Central memory CD8-positive, alpha-beta T cell (primary cell): ENCODE data around the gene HIVEP2.

Experiments
- ATAC-seq: fragments of 150-1000 bp; cut with Tn5 transposase; replicated peaks from 2 replicates; pipeline ENCODE4 v1.10.0; 2022; ENCODE audit warnings: mild to moderate bottlenecking, moderate FRiP score, moderate number of reproducible peaks; ENCODE audit not compliant: poor library complexity, severe bottlenecking; ENCODE audit errors: extremely low read depth
- DNase-seq, 2 donors: peaks; one replicate each; pipeline ENCODE4 v3.0.0; 2021; ENCODE audit warnings: low spot score in 2 of 2
- H3K27ac Mint-ChIP-seq: one replicate; pipeline ENCODE4 v1.8.0; 2022; ENCODE audit warnings: low read depth, mild to moderate bottlenecking, moderate library complexity, mixed read lengths
- H3K27me3 Mint-ChIP-seq: one replicate; pipeline ENCODE4 v1.8.0; 2022; ENCODE audit warnings: mixed read lengths
- H3K36me3 Mint-ChIP-seq: one replicate; pipeline ENCODE4 v1.8.0; 2022; ENCODE audit warnings: mild to moderate bottlenecking, moderate library complexity, mixed read lengths; ENCODE audit not compliant: insufficient read depth
- H3K4me1 Mint-ChIP-seq: one replicate; pipeline ENCODE4 v1.8.0; 2022; ENCODE audit warnings: mixed read lengths
- H3K4me3 Mint-ChIP-seq: one replicate; pipeline ENCODE4 v1.8.0; 2022; ENCODE audit warnings: mild to moderate bottlenecking, moderate library complexity, mixed read lengths
- H3K9me3 Mint-ChIP-seq: one replicate; pipeline ENCODE4 v1.8.0; 2022; ENCODE audit warnings: mixed read lengths

Gene HIVEP2

DNA sequence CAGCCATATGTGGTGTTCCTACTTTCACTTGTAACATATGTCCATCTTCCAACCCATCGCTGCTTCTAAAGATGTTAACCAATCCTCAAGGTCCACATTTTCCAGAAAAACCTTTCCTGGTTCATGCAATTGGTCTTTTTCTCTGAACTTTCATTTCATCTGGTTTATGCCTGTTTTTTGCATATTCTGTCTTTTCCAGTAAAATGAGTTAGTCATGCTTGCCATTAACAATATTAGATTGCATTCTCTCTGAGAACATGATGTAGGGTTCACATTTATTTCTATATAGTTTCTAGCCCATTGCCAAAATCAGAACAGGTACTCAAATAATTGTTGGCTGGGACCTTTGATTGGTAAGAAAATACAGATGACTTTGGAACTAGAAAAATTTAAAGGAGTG, 36.7 kb downstream of the HIVEP2 start:
- H3K27ac Mint-ChIP-seq, result peak overlapping the region; percentile 94
- ATAC-seq, result no peak
- peaks cover 65% of the 10 kb centered on the region for H3K4me1 Mint-ChIP-seq

GRCh38 chr6:142907544-142907943, 37.4 kb downstream of the HIVEP2 start:
- ATAC-seq, result peak; percentile 52
- H3K9me3 Mint-ChIP-seq, result no peaks in the 10 kb centered on the region

More for the DNA sequence above, 36.7 kb downstream of the HIVEP2 start:
- peak overlapping the region; percentile 82 for H3K4me3 Mint-ChIP-seq
- H3K9me3 Mint-ChIP-seq, result no peaks in the 10 kb centered on the region
- H3K36me3 Mint-ChIP-seq, result peaks cover 3% of the 10 kb centered on the region
- DNase-seq, result no peak
- no peaks in the 10 kb centered on the region for H3K27me3 Mint-ChIP-seq

DNA sequence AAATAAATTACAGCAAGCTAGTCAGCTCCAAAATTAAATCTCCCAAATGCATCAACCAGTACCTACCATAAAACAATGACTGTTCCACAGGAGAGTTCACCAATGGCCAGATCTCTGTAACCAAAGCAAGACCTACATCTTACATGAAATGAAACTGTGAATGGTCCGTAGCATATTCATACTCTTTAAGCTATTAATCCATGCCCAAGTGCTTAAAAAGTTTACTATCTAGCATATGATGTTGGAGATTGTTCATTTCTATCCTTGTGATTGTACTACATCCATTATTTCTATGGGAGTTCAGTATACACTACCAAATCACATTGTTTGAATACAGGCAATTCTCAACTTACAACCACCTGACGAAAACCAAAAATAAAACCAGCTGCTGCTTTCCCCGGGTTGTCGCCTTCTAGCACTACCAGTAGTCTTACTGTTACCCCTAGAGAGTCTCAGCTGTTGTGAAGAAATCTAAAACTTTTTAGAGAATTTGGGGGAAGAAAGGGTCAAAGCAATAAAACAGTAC, 38.0 kb downstream of the HIVEP2 start:
- Mint-ChIP-seq H3K4me3 (peak overlapping the region; percentile 82), H3K27ac (peak overlapping the region; percentile 94), H3K4me1 (peaks cover 65% of the 10 kb centered on the region), H3K36me3 (peaks cover 8% of the 10 kb centered on the region), H3K9me3 (no peaks in the 10 kb centered on the region), H3K27me3 (no peaks in the 10 kb centered on the region)
- ATAC-seq, result peak; percentile 45
- DNase-seq, result no peak

More at GRCh38 chr6:142907544-142907943, 37.4 kb downstream of the HIVEP2 start:
- peaks cover 65% of the 10 kb centered on the region for H3K4me1 Mint-ChIP-seq
- H3K27ac Mint-ChIP-seq, result peak overlapping the region; percentile 94
- peaks cover 5% of the 10 kb centered on the region for H3K36me3 Mint-ChIP-seq
- no peak for DNase-seq
- no peaks in the 10 kb centered on the region for H3K27me3 Mint-ChIP-seq
- H3K4me3 Mint-ChIP-seq, result peak overlapping the region; percentile 82

GRCh38 chr6:142903812-142904211, 41.2 kb downstream of the HIVEP2 start:
- Mint-ChIP-seq H3K27me3 (no peaks in the 10 kb centered on the region), H3K4me1 (peaks cover 55% of the 10 kb centered on the region), H3K9me3 (no peaks in the 10 kb centered on the region), H3K36me3 (peaks cover 11% of the 10 kb centered on the region), H3K27ac (peak overlapping the region; percentile 96), H3K4me3 (peak overlapping the region; percentile 62)
- no peak for DNase-seq
- no peak for ATAC-seq

GRCh38 chr6:142902636-142903053, 42.3 kb downstream of the HIVEP2 start:
- H3K27me3 Mint-ChIP-seq, result no peaks in the 10 kb centered on the region
- DNase-seq (peak; percentile 56 to 77), ATAC-seq (peak; percentile 85)
- H3K27ac Mint-ChIP-seq, result peak overlapping the region; percentile 96
- peaks cover 9% of the 10 kb centered on the region for H3K36me3 Mint-ChIP-seq
- H3K9me3 Mint-ChIP-seq, result no peaks in the 10 kb centered on the region
- H3K4me1 Mint-ChIP-seq, result peaks cover 46% of the 10 kb centered on the region
- H3K4me3 Mint-ChIP-seq, result peak overlapping the region; percentile 62

DNA sequence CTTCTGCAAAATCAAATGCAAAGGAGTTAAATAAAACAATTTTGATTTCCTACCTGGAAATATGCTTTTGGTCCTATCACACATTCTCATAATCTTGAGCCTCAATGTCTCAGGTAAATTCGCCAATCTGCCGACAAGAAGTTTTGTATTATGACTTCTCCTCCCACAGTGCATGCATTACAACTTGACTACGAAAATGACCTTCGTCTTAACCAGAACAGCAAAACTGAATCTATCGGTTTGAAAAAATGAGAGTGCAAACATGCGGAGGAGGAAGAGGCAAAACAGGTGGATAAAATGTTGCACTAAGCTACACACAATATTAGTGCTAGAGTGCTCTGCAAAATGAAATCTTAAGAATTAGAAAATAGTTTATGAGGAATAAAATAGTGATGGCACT, 43.4 kb downstream of the HIVEP2 start:
- H3K4me3 Mint-ChIP-seq, result peak overlapping the region; percentile 62
- DNase-seq, result no peak
- H3K4me1 Mint-ChIP-seq, result peaks cover 35% of the 10 kb centered on the region
- peak overlapping the region; percentile 96 for H3K27ac Mint-ChIP-seq
- no peaks in the 10 kb centered on the region for H3K27me3 Mint-ChIP-seq
- ATAC-seq, result no peak
- H3K36me3 Mint-ChIP-seq, result peaks cover 9% of the 10 kb centered on the region
- H3K9me3 Mint-ChIP-seq, result no peaks in the 10 kb centered on the region

GRCh38 chr6:142900227-142900971, 44.6 kb downstream of the HIVEP2 start:
- Mint-ChIP-seq H3K9me3 (no peaks in the 10 kb centered on the region), H3K36me3 (peaks cover 10% of the 10 kb centered on the region), H3K27ac (peak overlapping the region; percentile 96), H3K27me3 (no peaks in the 10 kb centered on the region), H3K4me1 (peaks cover 36% of the 10 kb centered on the region), H3K4me3 (no peak overlapping the region)
- DNase-seq (no peak), ATAC-seq (no peak)

GRCh38 chr6:142898927-142899895, 45.8 kb downstream of the HIVEP2 start:
- Mint-ChIP-seq H3K9me3 (no peaks in the 10 kb centered on the region), H3K27ac (no peak overlapping the region), H3K27me3 (no peaks in the 10 kb centered on the region), H3K36me3 (peaks cover 12% of the 10 kb centered on the region), H3K4me1 (peaks cover 37% of the 10 kb centered on the region), H3K4me3 (no peak overlapping the region)
- no peak for DNase-seq
- ATAC-seq, result no peak

DNA sequence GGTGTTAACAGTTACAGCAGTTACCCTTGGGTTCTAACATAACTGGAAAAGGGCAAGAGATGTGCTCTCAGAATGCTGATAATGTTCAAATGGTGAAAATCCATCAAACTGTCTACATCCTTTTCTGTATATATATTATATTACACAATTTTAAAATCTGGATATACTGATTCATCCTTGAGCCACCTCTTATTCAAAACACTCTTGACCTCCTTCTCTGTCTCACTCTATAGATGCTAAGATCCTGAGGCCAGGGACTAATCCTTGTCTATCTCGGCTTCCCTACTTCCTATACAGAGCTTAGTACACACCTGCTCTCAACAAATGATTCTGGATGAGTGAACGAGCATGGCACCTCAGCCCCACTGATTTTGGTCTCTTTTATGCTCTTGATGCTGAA, 47.3 kb downstream of the HIVEP2 start:
- Mint-ChIP-seq H3K27me3 (no peaks in the 10 kb centered on the region), H3K9me3 (no peaks in the 10 kb centered on the region), H3K4me3 (no peak overlapping the region), H3K4me1 (peaks cover 26% of the 10 kb centered on the region), H3K27ac (no peak overlapping the region), H3K36me3 (peaks cover 11% of the 10 kb centered on the region)
- ATAC-seq, result no peak
- DNase-seq, result no peak

DNA sequence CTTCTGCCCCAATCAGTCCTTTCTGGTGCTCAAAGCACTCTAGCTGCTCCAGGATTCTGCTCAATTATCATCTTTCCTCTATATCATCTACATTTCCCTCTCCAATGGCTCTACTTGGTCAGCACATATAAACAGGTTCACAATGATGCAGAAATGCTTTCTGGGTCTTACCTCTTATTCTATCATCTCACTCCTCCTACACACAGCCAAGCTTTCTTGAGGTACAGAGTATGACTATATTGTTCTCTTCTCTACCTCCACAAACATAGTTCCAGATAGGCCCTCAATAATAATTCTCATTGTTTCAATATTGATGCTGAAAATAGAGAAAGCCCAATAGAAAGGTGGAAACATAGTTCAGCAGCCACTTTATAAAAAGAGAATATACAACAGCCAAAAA, 48.2 kb downstream of the HIVEP2 start:
- Mint-ChIP-seq H3K27ac (no peak overlapping the region), H3K4me3 (no peak overlapping the region), H3K4me1 (peaks cover 26% of the 10 kb centered on the region), H3K36me3 (peaks cover 7% of the 10 kb centered on the region), H3K9me3 (no peaks in the 10 kb centered on the region), H3K27me3 (no peaks in the 10 kb centered on the region)
- ATAC-seq (no peak), DNase-seq (no peak)

DNA sequence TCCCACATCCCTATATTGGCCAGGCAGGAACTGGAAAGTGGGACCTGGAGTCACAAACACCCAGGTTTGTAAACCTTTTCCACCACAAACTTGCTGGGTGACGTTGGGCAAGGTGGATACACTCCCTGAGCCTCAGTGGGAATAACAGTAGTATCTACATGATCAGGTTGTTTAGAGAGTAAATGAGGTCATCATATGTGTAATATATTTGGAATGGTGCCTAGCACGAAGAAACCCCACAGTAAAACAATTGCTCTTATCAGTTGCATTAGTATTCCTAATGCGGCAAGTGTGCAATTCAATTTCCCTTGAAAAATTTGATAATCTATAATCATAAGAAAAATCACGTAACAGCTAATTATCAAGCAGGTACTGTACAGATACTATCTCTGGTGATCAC, 51.9 kb downstream of the HIVEP2 start:
- Mint-ChIP-seq H3K36me3 (peaks cover 3% of the 10 kb centered on the region), H3K9me3 (no peaks in the 10 kb centered on the region), H3K27me3 (no peaks in the 10 kb centered on the region), H3K27ac (no peak overlapping the region), H3K4me3 (no peak overlapping the region), H3K4me1 (peaks cover 37% of the 10 kb centered on the region)
- ATAC-seq, result no peak
- DNase-seq, result no peak

DNA sequence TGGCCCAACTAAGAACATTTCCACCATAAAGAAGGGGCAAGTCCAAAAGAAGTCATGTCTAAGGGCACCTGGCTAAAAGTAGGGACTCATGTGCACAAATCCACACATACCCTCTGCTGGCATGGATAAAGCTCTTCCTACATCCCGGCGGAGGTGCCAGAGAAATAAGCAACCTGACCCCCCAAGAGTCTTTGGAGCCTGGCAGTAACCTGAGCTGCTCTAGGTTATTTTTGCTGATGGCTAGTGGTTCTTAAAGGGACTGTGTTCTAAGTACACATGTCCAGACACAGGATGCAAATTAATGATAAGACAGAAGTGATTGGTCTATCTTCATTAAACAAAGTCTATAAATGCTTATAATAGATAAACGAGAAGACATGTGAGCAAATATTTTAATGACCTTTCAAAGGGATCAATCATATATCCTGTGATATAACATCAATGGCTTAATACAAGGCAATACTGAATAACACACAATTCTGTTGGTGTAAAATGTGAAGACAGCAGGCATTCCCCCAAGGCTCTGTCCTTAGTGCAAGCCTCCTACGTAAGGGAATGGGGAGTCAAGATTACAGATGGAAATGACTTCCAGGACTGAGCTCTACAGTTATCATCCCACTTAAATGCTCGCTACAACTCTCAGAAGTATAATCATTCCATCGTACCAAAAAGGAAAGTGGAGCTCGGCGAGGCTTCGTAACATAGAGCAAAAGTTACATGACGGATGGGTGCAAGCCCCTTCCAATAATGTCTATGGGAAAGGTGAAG, 52.5 kb downstream of the HIVEP2 start:
- Mint-ChIP-seq H3K9me3 (no peaks in the 10 kb centered on the region), H3K36me3 (peaks cover 3% of the 10 kb centered on the region), H3K27me3 (no peaks in the 10 kb centered on the region), H3K4me3 (no peak overlapping the region), H3K4me1 (peaks cover 44% of the 10 kb centered on the region), H3K27ac (peak overlapping the region; percentile 67)
- no peak for DNase-seq
- no peak for ATAC-seq
